Ishikawa (cell line): ENCODE results near the gene GRIK4.

Experiments used
- CREB1 ChIP-seq: IDR thresholded peaks from 2 replicates; pipeline ENCODE4 v1.6.1; 2012; ENCODE audit warnings: low read depth
- EGR1 ChIP-seq: IDR thresholded peaks from 2 replicates; pipeline ENCODE4 v1.6.1; 2012
- EP300 ChIP-seq: IDR thresholded peaks from 2 replicates; pipeline ENCODE4 v1.6.1; 2012; ENCODE audit warnings: borderline replicate concordance
- FOXM1 ChIP-seq: IDR thresholded peaks from 2 replicates; pipeline ENCODE4 v1.6.1; 2012; ENCODE audit warnings: low read depth, borderline replicate concordance
- RAD21 ChIP-seq: IDR thresholded peaks from 2 replicates; pipeline ENCODE4 v1.6.1; 2012; ENCODE audit warnings: low read depth
- TAF1 ChIP-seq: IDR thresholded peaks from 2 replicates; pipeline ENCODE4 v1.6.1; 2012; ENCODE audit warnings: low read depth, mild to moderate bottlenecking
- TEAD4 ChIP-seq: IDR thresholded peaks from 2 replicates; pipeline ENCODE4 v1.6.1; 2012
- YY1 ChIP-seq: IDR thresholded peaks from 2 replicates; pipeline ENCODE4 v1.6.1; 2012; ENCODE audit warnings: low read depth
- ZBTB7A ChIP-seq: IDR thresholded peaks from 2 replicates; pipeline ENCODE4 v1.6.1; 2012; ENCODE audit warnings: low read depth
- TF ChIP-seq, protein P1 (sequence below): IDR thresholded peaks from 2 replicates; pipeline ENCODE4 v1.6.1; 2012
- TF ChIP-seq, protein P2 (sequence below): IDR thresholded peaks from 2 replicates; pipeline ENCODE4 v1.6.1; 2012; ENCODE audit warnings: low read depth, mild to moderate bottlenecking

DNA sequence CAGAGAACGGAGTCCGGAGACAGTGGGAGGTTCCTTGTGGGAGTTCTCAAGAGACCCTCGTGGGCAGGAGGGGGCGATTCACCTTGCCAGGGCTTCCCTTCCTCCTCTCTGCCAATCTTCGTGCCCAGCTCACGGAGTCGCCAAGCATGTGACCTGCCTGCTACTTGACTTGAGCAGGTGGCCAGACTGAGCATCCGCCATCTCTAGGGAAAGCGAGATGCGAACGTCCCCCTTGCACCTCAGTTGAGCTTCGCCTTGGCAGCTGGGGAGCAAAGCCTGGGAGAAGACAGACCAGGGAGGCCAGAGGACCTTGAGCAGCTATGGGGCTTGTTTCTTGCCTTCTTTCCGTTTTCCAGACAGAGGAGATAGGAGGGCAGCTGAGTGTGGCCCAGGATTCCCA lies 123.2 kb downstream of the GRIK4 start:
- no peak for TF ChIP-seq EP300
- TF ChIP-seq ZBTB7A = no peak
- no peak for TF ChIP-seq CREB1
- TF ChIP-seq, protein P1, sequence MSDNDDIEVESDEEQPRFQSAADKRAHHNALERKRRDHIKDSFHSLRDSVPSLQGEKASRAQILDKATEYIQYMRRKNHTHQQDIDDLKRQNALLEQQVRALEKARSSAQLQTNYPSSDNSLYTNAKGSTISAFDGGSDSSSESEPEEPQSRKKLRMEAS = no peak
- no peak for TF ChIP-seq EGR1
- no peak for TF ChIP-seq RAD21
- TF ChIP-seq TEAD4 = no peak
- no peak for TF ChIP-seq FOXM1
- TF ChIP-seq, protein P2, sequence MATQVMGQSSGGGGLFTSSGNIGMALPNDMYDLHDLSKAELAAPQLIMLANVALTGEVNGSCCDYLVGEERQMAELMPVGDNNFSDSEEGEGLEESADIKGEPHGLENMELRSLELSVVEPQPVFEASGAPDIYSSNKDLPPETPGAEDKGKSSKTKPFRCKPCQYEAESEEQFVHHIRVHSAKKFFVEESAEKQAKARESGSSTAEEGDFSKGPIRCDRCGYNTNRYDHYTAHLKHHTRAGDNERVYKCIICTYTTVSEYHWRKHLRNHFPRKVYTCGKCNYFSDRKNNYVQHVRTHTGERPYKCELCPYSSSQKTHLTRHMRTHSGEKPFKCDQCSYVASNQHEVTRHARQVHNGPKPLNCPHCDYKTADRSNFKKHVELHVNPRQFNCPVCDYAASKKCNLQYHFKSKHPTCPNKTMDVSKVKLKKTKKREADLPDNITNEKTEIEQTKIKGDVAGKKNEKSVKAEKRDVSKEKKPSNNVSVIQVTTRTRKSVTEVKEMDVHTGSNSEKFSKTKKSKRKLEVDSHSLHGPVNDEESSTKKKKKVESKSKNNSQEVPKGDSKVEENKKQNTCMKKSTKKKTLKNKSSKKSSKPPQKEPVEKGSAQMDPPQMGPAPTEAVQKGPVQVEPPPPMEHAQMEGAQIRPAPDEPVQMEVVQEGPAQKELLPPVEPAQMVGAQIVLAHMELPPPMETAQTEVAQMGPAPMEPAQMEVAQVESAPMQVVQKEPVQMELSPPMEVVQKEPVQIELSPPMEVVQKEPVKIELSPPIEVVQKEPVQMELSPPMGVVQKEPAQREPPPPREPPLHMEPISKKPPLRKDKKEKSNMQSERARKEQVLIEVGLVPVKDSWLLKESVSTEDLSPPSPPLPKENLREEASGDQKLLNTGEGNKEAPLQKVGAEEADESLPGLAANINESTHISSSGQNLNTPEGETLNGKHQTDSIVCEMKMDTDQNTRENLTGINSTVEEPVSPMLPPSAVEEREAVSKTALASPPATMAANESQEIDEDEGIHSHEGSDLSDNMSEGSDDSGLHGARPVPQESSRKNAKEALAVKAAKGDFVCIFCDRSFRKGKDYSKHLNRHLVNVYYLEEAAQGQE = no peak
- TF ChIP-seq TAF1 = no peak
- no peak for TF ChIP-seq YY1
